ENCODE measurements around the gene CCDC69.

The CCDC69 gene

DNA sequence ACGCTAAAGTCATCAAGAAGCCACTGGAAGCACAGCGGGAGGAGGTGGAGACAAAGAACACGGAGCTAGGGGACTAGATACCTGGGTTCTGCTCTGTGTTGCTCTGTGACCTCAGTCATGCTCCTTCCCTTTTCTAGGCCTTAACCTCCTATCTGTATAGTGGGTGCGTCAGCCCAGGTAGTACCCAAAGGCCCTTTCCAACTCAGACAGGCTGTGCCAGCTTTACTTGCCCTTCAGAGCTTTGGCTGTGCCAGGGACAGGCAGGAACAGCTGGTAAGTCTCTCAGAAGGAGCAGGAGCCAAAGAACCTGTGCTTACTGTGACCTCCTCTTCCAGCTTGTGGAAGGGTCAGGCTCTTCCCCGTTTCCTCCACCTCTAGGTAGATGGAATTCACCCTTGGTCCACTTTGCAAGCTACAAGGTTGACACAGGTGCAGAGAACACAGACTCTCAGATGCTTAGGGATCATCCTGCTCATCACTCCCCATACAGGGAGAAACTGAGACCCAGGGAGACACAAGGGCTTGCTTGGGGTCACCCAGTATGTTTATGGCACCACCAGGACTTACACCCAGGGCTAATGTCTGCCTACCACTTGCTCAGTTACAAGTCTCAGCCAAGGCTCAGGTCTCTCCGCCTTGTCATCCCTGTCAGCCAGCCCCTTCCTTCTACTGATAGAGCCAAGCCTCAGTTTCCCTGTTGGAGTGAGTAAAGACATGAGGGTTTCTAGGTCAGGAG, 1.7 kb downstream of the CCDC69 start:
- Histone ChIP-seq H3K9ac (ENCODE audit: low read depth, low read length) (no peak overlapping the region), H3K4me1 (ENCODE audit: insufficient read depth, low read length) (peaks cover 23% of the 10 kb centered on the region), H3K36me3 (ENCODE audit: insufficient read depth, low read length) (no peaks in the 10 kb centered on the region), H3K9me3 (ENCODE audit: control insufficient read depth, insufficient read depth, low read length) (no peaks in the 10 kb centered on the region)

DNA sequence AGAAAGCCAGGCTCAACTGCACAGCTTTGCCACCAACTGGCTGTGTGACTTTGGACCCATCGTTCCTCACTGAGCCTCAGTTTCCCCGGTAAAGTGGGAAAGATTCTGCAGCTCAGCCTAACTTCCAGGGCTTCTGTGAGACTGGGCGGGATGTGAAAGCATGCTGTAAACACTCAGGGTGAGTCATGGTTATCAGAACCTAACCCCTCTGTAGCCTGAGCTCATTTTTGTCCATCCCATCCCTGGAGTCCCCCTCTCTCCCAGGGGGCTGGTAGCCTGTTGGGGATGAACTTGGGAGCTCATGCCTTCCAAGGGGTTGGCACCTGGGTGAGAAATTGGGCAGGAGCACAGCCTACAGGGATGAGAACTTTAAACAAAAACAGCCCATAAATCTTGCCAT, 2.3 kb downstream of the CCDC69 start:
- no peaks in the 10 kb centered on the region for H3K36me3 ChIP-seq (ENCODE audit: insufficient read depth, low read length)
- H3K9ac ChIP-seq (ENCODE audit: low read depth, low read length), result no peak overlapping the region
- peaks cover 23% of the 10 kb centered on the region for H3K4me1 ChIP-seq (ENCODE audit: insufficient read depth, low read length)
- no peaks in the 10 kb centered on the region for H3K9me3 ChIP-seq (ENCODE audit: control insufficient read depth, insufficient read depth, low read length)

DNA sequence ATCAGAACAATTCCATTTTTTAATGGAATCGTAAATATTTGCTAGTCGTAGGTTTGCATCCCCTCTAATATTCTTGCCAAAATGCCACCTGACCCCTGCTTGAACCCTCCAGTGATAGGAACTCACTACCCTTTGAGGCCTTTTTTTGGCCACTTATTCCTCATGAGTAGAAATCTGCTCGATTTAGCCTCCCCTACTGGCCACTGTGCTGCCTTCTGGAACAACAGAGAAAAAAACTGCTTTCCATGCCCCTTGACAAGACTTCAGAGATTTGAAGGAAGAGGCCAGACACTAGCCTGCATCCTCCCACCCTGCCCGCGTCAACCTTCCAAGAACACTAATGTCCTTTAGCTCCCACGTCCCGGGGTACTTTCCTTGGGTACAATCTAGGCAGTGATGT, 4.1 kb downstream of the CCDC69 start:
- H3K9ac ChIP-seq (ENCODE audit: low read depth, low read length), result no peak overlapping the region
- H3K9me3 ChIP-seq (ENCODE audit: control insufficient read depth, insufficient read depth, low read length), result no peaks in the 10 kb centered on the region
- H3K36me3 ChIP-seq (ENCODE audit: insufficient read depth, low read length), result no peaks in the 10 kb centered on the region
- H3K4me1 ChIP-seq (ENCODE audit: insufficient read depth, low read length), result peaks cover 13% of the 10 kb centered on the region

DNA sequence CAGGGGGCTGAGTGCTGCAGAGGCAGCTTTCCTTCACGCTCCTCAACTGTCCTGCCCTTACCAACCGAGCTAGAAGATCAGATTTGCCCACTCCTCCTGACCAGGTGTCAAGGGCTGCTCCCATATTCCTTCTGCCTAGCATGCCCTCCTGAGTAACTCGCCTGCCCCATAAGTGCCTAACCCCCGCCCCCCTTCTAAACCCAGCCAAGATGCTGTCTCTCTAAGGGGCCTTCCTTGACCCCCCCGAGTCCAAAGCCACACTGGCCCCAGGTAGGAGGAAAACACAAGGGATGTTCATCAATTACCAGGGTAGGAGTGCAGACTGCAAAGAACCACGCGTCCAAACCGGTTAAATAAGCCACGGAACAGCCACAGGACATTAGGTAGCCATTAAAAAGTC, 4.8 kb downstream of the CCDC69 start:
- H3K4me1 ChIP-seq (ENCODE audit: insufficient read depth, low read length), result peaks cover 15% of the 10 kb centered on the region
- H3K9me3 ChIP-seq (ENCODE audit: control insufficient read depth, insufficient read depth, low read length), result no peaks in the 10 kb centered on the region
- H3K36me3 ChIP-seq (ENCODE audit: insufficient read depth, low read length), result no peaks in the 10 kb centered on the region
- H3K9ac ChIP-seq (ENCODE audit: low read depth, low read length), result no peak overlapping the region

DNA sequence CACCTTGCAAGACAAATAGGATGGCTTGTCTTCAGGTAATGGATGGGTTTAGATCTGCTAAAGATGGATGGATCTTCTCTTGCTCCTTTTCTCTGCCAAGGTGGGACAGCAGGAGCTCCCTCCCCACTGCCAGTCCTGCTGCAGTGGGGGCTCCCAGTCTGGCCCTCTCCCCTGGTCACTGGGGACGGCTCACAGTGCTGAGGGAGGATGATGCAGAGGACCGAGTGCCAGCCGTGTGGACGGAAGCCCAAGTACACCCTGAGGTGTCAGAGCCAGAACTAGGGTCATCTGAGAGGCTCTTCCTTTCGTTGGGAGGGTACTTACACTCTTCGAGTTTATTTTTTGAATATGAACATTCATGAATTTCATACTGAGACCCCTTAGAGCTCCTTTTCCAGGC, 5.7 kb downstream of the CCDC69 start:
- Histone ChIP-seq H3K9me3 (ENCODE audit: control insufficient read depth, insufficient read depth, low read length) (no peaks in the 10 kb centered on the region), H3K9ac (ENCODE audit: low read depth, low read length) (no peak overlapping the region), H3K36me3 (ENCODE audit: insufficient read depth, low read length) (no peaks in the 10 kb centered on the region), H3K4me1 (ENCODE audit: insufficient read depth, low read length) (peaks cover 18% of the 10 kb centered on the region)

DNA sequence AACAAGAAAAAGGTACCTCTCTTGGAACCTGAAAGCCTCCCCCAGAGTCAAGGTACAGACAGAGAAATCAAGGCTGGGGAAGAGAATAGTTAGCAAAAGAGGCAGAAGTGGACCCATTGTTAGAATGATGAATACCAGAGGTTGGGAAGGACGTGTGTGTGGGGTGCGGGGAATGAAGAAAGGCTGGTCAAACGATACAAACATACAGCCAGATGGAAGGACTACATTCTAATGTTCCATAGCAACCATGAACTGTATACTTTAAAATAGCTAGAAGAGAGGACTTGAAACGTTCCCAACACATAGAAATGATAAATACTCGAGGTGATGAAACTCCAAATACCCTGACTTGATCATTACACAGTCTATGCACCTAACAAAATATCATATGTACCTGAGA, 7.1 kb downstream of the CCDC69 start:
- Histone ChIP-seq H3K36me3 (ENCODE audit: insufficient read depth, low read length) (no peaks in the 10 kb centered on the region), H3K9me3 (ENCODE audit: control insufficient read depth, insufficient read depth, low read length) (no peaks in the 10 kb centered on the region), H3K9ac (ENCODE audit: low read depth, low read length) (no peak overlapping the region), H3K4me1 (ENCODE audit: insufficient read depth, low read length) (peaks cover 9% of the 10 kb centered on the region)

DNA sequence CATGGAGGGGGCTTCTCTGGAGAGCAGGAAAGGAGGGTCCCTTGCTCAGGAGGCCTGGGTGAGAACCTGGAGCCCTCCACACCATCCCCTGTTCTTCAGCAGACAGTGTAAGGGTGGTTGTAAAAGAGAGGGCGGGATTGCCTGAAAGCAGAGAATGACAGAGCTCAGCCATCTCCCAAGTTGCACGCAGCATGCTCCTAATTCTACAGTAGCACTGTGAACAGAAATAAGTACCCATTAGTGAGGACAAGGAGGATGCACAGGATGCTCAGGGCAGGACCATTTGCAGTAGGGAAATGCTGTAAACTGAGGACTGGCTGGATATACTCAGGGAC, 8.4 kb downstream of the CCDC69 start:
- H3K9ac ChIP-seq (ENCODE audit: low read depth, low read length), result no peak overlapping the region
- peaks cover 9% of the 10 kb centered on the region for H3K4me1 ChIP-seq (ENCODE audit: insufficient read depth, low read length)

DNA sequence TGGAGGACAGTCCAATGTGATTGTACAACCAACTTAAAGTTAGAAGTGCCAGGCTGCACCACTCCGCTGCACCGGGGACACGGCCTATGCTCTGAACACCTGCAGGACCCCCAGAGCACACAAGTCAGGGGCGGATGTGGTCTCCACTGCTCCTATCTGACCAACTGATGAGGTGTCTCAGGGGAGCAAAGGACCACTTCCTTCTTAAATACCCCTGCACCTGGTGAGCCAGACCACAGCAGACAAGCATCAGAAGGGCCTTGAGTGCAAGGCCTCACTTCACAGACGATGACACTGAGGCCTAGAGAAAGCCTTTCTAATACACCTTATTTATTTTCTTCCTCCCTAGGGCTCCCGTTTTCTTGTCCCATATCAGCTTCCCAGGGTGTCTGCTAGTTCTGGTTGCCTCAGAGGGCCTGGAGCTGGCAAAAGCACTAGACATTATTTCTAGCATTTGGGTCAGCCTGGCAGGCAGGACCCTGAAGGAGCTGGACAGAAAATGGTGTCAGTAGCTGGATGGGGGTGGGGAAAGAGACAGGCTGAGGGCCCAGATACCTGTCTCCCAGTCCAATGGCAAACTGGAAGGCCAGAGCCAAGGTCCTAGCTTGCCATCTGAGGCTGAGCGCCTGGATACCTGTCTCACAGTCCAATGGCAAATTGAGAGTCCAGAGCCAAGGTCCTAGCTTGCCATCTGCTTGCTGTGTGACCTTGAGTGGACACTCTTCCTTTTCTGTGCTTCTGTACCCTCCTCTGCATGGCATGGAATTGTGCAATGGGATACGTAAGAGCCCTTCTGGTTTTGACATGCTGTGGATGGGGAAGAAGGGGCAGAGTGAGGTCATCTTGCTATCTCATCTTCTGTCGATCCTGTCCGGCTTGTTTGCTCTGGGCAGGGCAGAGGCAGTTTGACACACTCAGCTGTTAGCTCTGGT, 9.0 kb downstream of the CCDC69 start:
- H3K36me3 ChIP-seq (ENCODE audit: insufficient read depth, low read length), result no peaks in the 10 kb centered on the region
- peaks cover 9% of the 10 kb centered on the region for H3K4me1 ChIP-seq (ENCODE audit: insufficient read depth, low read length)
- H3K9ac ChIP-seq (ENCODE audit: low read depth, low read length), result no peak overlapping the region
- no peaks in the 10 kb centered on the region for H3K9me3 ChIP-seq (ENCODE audit: control insufficient read depth, insufficient read depth, low read length)

More for the DNA sequence above, 8.4 kb downstream of the CCDC69 start:
- no peaks in the 10 kb centered on the region for H3K9me3 ChIP-seq (ENCODE audit: control insufficient read depth, insufficient read depth, low read length)
- no peaks in the 10 kb centered on the region for H3K36me3 ChIP-seq (ENCODE audit: insufficient read depth, low read length)

DNA sequence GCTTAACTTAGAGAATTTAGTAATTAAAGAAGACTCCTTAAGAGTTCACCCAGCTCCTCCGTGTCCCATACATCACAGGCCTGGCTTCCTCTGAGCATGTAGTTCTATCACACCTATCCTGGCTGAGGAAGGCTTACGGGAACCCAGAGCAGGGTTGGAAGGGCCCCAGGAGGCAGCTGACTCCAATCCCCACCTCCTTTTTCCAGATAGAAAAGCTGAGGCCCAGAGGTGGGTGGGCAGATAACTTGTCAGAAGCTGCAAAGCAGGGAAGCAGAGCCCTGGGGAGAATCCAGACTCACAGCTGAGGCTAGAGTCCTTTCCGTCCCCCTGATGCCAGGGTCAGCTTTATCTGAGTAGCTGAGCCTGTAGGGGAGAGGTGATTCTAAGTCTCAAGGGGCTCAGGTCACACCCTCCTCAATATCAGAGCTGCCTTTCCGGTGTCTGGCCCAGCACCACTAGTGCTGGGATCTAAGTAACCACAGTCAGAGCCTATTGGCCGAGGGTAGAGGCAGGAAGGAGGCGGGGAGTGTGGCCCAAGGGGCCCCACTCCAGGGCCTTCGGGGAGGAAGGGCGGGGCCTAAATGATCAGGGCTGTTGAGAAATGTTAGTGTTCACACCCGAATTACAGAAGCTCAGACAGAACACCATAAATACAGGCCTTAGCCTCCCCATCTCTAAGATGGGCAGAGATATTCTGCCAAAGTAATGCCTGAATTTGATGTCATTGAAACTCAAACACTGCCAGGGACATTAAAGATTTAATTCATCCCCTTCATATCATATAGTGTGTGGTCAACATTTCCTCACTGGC, 9.9 kb downstream of the CCDC69 start:
- Histone ChIP-seq H3K4me1 (ENCODE audit: insufficient read depth, low read length) (peaks cover 9% of the 10 kb centered on the region), H3K36me3 (ENCODE audit: insufficient read depth, low read length) (no peaks in the 10 kb centered on the region), H3K9me3 (ENCODE audit: control insufficient read depth, insufficient read depth, low read length) (no peaks in the 10 kb centered on the region), H3K9ac (ENCODE audit: low read depth, low read length) (0 out of 2 replicates have a peak overlapping the region, but pooled peaks have one; percentile 0)

DNA sequence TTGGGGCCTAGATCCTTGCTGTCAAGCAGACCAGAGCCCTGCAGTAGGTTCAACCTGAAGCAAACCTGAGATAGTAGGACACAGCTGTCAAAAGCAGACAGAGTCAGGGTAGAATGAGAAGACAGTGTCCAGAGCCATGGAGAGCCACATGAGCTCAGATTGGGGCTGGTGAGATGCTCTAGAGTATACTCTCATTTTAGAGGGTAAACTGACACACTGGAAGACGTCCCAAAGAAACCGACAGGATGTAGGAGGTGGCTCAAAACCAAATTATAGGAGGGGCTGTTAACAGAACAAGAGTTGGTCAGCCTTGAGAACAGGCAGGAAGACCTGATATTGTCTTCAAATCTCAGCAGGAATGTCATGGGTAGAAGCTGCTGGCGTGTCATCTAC, 11.5 kb downstream of the CCDC69 start:
- Histone ChIP-seq H3K36me3 (ENCODE audit: insufficient read depth, low read length) (no peaks in the 10 kb centered on the region), H3K4me1 (ENCODE audit: insufficient read depth, low read length) (peaks cover 9% of the 10 kb centered on the region), H3K9me3 (ENCODE audit: control insufficient read depth, insufficient read depth, low read length) (no peaks in the 10 kb centered on the region), H3K9ac (ENCODE audit: low read depth, low read length) (no peak overlapping the region)

DNA sequence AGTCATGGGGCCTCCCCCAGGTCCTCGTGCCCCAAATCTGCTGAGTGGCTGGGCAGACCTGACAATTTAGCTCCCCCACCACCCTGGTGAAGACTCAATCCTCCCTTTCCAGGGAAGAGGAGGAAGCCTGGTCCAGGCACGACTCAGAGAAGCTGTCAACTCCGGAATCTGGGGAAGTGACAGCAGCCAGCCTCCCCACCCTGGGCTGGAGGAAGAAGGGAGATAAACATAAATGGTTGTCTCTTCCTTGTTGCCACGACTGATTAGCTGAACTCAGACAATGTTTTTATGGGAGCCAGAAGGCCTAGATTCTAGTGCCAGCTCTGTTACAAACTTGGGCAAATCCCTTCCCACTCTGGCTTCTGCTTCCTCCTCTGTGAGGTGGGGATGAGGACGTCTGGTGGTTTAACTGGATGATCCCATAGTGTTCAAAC, 15.4 kb downstream of the CCDC69 start:
- no peaks in the 10 kb centered on the region; the same call in 1 of the 2 replicates for H3K4me1 ChIP-seq (ENCODE audit: insufficient read depth, low read length)
- H3K36me3 ChIP-seq (ENCODE audit: insufficient read depth, low read length), result no peaks in the 10 kb centered on the region
- no peak overlapping the region for H3K9ac ChIP-seq (ENCODE audit: low read depth, low read length)
- no peaks in the 10 kb centered on the region for H3K9me3 ChIP-seq (ENCODE audit: control insufficient read depth, insufficient read depth, low read length)

DNA sequence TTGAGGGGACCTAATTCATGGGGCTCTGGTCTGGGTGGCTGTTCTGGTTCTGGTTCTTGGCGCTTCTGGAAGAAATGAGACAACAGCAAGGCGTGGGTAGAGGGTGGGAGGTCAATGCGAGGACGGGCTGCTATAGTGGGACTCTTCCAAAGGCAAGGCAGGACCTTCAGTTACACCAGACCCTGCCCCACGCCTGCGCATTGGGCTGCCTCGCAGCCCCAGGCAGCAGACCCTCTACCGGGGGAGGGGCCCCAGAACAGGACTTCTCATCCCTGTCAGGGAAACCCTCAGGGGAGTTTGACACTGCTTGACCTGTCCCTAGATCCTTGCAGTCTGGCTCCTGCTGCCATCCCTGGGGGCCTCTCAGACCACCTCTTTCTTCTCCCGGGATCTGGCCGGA, 18.5 kb downstream of the CCDC69 start:
- Histone ChIP-seq H3K9me3 (ENCODE audit: control insufficient read depth, insufficient read depth, low read length) (no peaks in the 10 kb centered on the region), H3K4me1 (ENCODE audit: insufficient read depth, low read length) (no peaks in the 10 kb centered on the region), H3K9ac (ENCODE audit: low read depth, low read length) (no peak overlapping the region), H3K36me3 (ENCODE audit: insufficient read depth, low read length) (no peaks in the 10 kb centered on the region)

DNA sequence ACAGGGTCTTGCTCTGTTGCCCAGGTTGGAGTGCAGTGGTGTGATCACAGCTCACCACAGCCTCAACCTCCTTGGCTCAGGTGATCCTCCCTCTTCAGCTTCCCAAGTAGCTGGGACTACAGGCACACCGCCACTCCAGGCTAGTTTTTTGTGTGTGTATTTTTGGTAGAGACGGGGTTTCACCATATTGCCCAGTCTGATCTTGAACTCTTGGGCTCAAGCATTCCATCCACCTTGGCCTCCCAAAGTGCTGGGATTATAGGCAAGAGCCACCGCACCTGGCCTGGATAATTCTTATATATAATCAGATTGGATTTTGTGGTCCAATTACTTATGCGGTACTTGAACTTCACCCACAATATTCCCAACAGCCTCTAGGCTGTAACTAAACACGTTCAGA, 19.8 kb downstream of the CCDC69 start:
- Histone ChIP-seq H3K4me1 (ENCODE audit: insufficient read depth, low read length) (no peaks in the 10 kb centered on the region), H3K36me3 (ENCODE audit: insufficient read depth, low read length) (no peaks in the 10 kb centered on the region), H3K9me3 (ENCODE audit: control insufficient read depth, insufficient read depth, low read length) (no peaks in the 10 kb centered on the region), H3K9ac (ENCODE audit: low read depth, low read length) (no peak overlapping the region)

DNA sequence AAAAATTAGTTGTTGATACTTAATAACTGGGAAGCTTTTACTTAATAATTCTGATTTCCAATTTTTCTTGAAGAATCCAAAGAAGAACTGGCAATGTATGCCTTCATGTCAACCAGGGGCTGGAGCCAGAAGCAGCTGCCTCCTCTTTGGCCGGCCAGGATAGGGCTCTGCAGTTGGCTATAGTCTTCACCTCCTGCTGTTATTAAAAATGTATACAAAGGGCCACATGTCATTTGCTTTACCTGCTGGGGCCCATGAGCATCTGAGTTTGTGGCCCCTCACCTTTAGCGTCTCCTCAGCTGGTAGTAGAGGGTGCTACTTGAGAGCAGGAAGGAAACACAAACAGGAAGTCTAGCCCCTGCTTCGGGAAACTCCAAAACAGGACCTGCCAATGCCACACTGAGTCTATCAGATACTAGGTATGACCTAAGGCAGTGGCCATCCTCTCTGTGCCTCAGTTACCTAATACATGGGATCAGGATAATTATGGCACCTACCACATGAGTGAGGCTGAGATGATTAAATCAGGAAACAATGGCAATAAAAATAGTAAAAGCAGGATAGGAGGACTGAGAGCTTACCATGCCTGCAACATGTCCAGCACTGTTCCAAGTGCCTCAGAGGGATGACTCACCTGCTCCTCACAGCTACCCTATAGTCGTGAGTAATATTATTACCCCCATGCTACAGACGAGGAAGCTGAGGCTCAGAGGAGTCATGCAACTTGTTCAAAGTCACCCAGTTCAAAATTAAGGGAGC, 21.3 kb downstream of the CCDC69 start:
- Histone ChIP-seq H3K9me3 (ENCODE audit: control insufficient read depth, insufficient read depth, low read length) (no peaks in the 10 kb centered on the region), H3K36me3 (ENCODE audit: insufficient read depth, low read length) (no peaks in the 10 kb centered on the region), H3K4me1 (ENCODE audit: insufficient read depth, low read length) (no peaks in the 10 kb centered on the region), H3K9ac (ENCODE audit: low read depth, low read length) (no peak overlapping the region)

Data from ES-I3 (cell line).